HG03354 (cell line): ENCODE data around the gene DEDD.
A peak's percentile ranks its signal among the peaks of the same experiment; 100 is the strongest.
"Not testable (repeated sequence)": the region's sequence is repeated elsewhere in the genome, so short reads cannot be mapped to it uniquely, and the experiment has no call there.

ENCODE experiments used
- ATAC-seq: cut with Tn5 transposase; IDR thresholded peaks from one replicate; pipeline ENCODE4 v1.9.1; 2021; ENCODE audit warnings: mild to moderate bottlenecking; ENCODE audit not compliant: unreplicated experiment, poor library complexity, severe bottlenecking

Gene DEDD

GRCh38 chr1:161131523-161132409 is 701 bp downstream of the DEDD start:
- ATAC-seq: no peak

DNA sequence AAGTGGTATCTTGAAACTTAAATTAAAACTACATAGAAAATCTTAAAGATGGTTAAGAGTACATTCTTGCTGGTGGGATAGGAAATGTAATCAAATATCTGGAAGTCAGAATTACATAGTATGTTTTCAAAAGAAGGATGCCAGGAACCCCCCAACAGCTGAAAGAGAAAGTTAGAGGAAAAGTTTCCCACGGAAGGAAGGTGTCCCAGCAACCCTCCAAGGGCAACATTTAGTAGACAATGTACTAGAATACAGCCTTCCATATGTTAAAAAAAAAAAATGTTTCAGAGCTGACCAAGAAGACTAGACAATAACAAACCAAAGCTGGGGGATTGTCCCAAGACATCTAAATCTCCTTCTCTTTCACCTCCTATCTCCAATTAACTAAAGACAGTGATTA is 2.2 kb downstream of the DEDD start:
- ATAC-seq: no peak

DNA sequence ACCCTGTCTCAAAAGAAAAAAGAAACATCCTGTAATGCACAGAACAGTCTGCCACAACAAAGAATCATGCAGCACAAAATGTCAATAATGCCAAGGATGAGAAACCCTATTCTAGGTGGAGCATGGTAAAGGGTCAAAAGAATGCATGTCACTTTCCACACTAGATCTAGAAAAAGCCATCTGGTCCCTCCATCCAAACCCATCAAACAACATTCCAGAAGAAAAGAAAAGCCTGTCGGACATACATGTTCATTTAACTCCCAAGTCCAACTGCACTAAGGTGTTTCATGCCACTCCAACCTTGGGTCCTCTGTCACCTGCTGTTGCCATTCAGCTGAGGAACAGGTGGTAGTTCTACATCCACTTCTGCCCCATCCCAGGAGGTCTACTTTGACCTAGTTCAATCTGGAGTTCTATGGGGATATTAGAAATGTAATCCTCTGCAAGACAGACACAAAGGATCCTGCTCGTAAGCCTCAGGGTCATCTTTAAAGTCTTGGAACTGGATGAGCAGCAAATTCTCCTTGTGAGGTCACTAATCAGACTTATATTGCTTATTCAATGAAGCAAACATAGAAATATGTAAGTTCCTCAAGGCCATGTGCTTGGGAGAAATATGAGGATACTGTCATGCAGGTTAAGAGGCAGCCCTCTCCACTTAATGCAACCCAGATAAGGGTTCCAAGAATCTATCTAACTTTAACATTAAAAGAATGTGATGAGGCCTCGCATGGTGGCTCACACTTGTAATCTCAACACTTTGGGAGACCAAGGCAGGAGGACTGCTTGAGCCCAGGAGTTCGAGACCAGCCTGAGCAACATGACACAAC is 3.7 kb downstream of the DEDD start:
- ATAC-seq: no peak

DNA sequence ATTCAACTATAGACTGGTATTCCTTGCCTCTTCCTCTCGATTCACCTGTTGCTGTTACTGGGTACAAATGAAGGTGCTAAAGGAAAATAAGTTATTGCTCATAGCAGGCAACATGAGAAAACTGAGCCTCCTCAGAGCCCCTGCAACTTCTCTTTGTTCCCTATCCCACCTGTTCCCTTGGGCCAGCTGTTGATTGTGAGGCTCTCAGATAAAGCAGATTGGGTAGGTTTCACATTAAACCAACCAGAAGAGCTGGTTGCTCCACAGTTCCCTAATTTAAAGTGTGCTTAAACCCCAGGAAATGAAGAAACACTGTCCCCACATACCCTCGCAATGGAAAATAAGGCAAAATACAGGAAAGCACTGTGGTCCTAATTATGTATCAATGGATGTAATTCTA is 4.8 kb downstream of the DEDD start:
- no peak for ATAC-seq

- ATAC-seq: no peak
These were observed 9.5 kb downstream of the DEDD start for GRCh38 chr1:161122967-161123366.

GRCh38 chr1:161121834-161122233 is 10.6 kb downstream of the DEDD start:
- no peak for ATAC-seq

DNA sequence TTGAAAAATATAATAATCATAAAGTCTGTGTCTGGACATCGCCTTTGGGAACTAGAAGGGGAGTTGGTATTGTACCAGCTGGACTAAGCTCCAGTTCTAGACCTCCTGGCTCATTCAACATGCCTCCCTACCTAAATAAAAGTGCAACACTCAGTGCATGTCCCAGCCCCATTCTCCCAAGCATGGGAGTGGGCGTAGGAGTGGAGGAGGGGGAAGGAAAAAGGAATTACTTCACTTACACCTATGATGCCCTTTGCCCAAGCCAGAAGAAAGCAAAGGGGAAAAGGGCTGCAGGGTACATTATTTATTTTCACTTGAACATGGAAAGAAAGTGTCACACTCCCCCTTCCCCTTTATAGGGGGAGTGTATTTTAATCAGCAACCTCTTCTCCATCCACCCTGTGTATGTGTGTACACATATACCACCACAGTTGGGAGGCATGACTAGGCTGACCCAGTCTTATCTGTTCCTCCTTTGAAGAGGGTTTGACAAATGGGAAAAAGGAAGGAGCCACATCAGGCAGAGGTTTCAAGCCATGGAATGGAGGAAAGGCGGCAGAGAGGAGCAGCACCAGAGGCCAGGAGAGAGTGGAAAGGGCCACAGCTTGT is 11.3 kb downstream of the DEDD start:
- no peak for ATAC-seq

DNA sequence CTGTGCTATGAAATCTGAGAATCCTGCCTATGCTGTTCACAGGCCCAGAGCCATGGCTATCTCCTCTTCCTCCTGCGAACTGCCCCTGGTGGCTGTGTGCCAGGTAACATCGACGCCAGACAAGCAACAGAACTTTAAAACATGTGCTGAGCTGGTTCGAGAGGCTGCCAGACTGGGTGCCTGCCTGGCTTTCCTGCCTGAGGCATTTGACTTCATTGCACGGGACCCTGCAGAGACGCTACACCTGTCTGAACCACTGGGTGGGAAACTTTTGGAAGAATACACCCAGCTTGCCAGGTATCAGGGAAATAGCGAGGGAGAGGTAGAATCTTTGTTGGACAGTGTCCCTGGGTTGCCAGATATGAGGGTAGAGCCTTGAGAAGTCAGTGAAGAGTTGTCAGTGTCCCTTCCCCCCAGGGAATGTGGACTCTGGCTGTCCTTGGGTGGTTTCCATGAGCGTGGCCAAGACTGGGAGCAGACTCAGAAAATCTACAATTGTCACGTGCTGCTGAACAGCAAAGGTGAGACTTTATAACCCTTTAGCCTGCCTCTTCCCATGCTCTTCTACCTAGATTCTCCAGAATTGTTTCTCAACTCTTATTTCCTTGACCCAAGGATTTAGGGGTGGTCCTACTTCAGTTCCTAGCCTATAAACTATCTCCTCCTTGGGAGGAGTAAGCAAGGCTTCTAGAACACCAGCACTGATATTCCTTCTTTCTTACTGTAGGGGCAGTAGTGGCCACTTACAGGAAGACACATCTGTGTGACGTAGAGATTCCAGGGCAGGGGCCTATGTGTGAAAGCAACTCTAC is 13.2 kb downstream of the DEDD start:
- ATAC-seq: peak; percentile 56

DNA sequence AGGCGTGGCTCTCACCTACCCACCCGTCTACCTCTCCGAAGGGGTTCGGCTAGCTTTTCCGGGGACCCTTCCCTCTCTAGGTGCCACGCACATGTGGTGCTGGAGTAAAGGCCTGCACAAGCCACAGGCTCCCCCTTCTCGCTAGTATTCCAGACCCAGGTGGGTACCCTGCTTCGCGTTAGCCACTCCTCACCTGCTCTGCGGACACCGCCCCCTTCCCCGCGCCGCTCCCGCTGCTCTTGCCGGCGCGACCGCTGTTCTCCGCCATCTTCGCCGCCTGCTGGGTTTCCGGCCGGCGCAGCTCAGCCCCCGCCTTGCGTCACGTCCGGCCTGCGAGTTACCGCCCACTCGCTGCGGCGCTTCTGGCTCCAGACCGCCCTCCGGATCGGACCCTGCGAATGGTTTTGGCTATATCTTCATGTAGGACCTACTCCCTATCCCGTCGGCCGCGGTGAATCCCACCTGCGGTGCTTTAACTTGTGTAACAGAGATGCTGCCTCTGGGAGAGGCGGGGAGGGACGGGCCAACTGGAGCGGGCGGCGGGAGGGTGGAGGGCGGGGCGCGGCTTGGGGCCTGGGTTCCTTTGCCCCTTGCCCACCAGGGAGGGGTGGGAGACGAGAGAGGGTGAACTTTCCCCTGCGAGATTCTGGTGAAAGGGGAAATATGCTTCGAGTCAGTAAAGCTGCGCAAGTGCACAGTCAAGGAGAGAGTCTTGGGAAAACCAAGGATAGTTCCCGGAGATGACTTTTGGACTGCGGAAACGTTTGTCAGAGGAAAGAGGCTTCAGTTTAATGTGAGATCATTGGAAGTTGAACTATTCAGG is 14.5 kb downstream of the DEDD start, which contains the start of the genes NIT1 and PFDN2:
TSS of gene NIT1 (plus strand) at position 347 of the 823 bp plus-strand sequence. CDS start at position 419, 72 bp downstream.
TSS of gene PFDN2 (minus strand) at position 279 of the 823 bp plus-strand sequence. CDS start at position 268, 11 bp downstream.
- peak; percentile 89 for ATAC-seq

DNA sequence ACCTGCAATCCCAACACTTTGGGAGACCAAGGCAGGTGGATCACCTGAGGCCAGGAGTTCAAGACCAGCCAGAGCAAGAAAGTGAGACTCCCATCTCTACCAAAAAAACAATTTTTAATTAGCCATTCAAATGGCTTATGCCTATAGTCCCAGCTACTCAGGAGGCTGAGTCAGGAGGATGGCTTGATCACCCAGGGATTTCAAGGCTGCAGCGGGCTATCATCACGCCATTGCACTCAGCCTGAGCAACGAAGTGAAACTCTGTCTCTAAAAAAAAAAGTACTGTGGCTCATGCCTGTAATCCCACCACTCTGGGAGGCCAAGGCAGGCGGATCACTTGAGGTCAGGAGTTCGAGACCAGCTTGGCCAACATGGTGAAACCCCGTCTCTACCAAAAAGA is 16.5 kb downstream of the DEDD start:
- not testable (repeated sequence) for ATAC-seq

DNA sequence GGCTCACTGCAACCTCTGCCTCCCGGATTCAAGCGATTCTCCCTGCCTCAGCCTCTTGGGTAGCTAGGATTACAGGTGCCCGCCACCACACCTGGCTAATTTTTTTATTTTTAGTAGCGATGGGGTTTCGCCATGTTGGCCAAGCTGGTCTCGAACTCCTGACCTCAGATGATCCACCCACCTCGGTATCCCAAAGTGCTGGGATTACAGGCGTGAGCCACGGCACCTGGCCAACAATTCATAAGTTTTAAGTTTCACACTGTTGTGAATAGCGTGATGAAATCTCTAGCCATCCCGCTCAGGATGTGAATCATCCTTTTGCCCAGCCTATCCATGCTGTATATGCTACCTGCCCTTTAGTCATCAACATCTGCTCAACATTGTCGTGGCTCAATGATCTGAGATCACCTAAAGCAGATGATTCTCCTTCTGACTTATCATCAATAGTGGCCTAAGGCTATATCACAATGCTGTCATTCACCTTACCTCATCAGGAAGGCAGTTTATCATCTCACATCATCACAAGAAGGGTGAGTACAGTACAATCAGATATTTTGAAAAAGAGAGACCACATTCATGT is 17.2 kb downstream of the DEDD start:
- no peak for ATAC-seq

DNA sequence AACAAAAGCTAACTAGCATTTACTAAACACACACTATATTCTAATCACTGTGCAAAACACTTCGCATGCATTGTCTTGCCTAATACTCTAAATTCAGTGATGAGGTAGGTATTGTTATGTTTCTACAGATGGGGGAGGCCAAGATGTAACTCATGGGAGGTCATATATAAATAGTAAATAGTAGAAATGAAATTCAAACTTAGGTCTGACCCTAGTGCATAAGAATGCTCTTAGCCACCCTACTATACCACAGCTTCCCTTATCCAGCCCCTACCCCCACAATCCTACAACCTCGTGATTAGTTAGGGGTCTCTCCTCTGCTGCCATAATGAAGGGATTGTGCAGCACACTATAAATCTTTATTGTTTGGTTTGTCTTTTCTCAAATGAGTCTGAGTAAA is 17.9 kb downstream of the DEDD start:
- no peak for ATAC-seq

- ATAC-seq: no peak
These were observed 18.6 kb downstream of the DEDD start for GRCh38 chr1:161113915-161114314.

DNA sequence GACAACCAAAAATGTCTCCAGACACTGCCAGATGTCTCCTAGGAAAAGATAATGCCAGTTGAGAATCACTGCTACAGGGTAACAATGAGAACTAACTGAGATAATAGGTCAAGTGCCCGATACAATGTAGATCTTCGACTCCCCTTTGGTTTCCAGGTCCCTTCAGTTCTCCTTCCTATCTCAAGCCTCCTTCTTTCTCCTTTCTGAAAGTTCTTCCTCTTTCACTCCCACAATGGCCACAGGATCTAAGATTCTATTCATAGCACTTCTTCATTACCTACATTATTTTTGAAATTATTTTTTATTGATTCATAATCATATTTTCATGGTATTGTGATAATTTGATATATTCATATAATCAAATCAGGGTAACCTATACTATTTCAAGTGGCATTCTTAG is 20.9 kb downstream of the DEDD start:
- ATAC-seq: no peak

DNA sequence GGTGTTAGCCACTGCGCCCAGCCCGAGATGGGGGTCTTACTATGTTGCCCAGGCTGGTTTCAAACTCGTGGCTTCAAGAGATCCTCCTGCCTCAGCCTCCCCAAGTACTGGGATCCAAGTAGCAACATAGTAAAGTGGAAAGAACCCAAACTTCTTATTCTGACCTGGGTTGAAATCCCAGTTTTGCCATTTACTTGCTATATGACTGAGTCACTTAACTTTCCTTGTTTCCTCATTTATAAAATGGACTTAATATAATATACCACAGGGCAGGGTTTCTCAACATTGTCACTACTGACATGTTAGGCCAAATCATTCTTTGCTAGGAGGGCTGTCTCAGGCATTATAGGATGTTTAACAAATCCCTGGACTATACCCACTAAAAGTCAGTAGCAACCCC is 21.4 kb downstream of the DEDD start:
- no peak for ATAC-seq

DNA sequence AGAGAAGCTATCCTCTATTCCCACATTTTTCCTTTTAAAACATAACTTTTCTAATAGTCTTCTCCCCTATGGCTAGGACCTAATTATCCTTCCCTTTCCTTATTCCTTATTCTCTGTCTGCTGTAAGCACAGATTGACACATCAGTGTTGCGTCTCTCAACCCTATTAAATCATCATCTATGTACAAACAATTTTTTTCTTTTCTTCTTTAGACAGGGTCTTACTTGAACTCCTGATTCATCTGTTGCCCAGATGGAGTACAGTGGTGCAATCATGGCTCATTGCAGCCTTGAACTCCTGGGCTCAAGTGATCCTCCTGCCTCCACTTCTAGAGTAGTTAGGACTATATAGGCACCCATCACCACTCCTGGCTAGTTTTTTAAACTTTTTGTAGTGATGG is 26.0 kb downstream of the DEDD start:
- ATAC-seq: no peak

DNA sequence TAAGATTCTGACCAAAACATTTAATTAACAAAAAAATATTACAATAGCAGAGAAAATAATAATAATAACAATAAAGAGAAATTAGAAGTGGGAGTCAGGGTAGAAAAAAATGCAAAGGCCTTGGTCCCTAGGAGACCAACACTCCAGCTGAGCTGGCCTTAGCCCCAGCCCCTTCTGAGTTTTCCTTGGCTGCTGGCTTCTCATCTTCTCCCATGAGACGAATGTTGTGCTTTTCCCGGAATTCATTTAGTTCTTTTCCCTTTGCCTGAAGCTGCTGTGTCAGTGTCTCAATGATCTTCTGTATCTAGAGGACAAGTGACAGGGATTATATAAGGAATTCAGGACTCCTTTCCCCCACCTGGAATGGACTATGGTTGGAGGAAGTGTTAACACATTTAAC is 31.9 kb downstream of the DEDD start:
- no peak for ATAC-seq

DNA sequence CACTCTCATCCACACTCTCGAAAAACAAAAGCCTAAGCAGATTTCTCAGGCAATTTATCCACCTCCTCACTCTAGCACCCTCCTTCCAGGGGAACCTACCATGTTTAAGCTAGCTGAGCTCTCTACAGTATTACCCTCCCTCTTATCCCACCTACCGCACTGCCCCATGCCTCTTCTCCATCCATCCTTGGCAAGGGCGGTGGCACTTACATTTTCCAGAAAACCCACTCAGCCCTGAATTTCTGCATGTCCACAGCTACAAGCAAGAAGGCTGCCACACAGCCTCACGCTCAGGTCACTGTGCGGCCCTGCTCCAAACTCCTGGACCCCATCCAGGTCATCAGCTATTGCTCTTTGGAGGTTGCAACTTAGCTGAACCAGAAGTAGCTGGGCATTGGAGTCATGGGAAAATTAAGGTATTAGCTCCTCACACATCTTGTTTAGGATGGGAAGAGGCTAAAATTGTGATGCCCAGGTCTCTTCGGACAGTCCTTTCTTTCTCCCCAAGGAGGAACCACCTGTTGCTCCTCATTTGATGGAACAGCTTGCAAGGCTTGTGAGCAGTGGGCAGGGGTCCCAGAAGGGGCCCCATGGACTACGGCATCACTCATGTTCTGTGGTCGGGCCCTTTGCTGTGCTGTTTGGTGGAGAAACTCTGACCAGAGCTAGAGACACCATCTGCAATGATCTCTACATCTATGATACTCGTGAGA is 33.2 kb downstream of the DEDD start:
- no peak for ATAC-seq
